ENCODE results near the gene EFCC1. TPM values are rescaled to one million over a fixed set of nuclear protein-coding genes. Genes with fewer than 3 reads are reported as not detected.

EFCC1 gene
- total RNA-seq: 1 to 10 TPM in 3 of 4 donors, under 1 TPM in 1; 0.22 to 2.1 (median 1.9) TPM

- H3K4me3 ChIP-seq: peak within 1 kb of the TSS; percentile 34 to 59 (median 40)
- peaks cover 0 to 48% (median 6%) of the 10 kb centered on the region in 4 donors for H3K4me1 ChIP-seq
- H3K9me3 ChIP-seq: no peaks in the 10 kb centered on the region
- peak within 1 kb of the TSS in 2 of 4 donors; percentile 70 to 74 for H3K27ac ChIP-seq
- TF ChIP-seq EP300 (IDR thresholded peaks at IDR 0.05) (no peak), POLR2A (IDR thresholded peaks at IDR 0.05) (no peak), CTCF (IDR thresholded peaks at IDR 0.05) (no peak)
- 1% methylated on average over 52 to 56 of the region's 74 CpGs for WGBS, 2 donors
- H3K36me3 ChIP-seq: no peaks in the 10 kb centered on the region
- H3K27me3 ChIP-seq: peaks cover 0 to 55% of the 10 kb centered on the region in 2 donors
- DNase-seq (ENCODE audit: low spot score in 2 of 2): peak in 1 of 2 donors; percentile 36
These were observed at the start of gene EFCC1 for GRCh38 chr3:129001101-129001805. TSS of gene EFCC1 (plus strand) at chr3:129001304. CDS start at chr3:129001629, 325 bp downstream.

- Histone ChIP-seq H3K4me1 (no peaks in the 10 kb centered on the region), H3K36me3 (no peaks in the 10 kb centered on the region), H3K4me3 (no peak overlapping the region), H3K27ac (no peak overlapping the region), H3K9me3 (peaks cover 0 to 20% (median 2%) of the 10 kb centered on the region in 4 donors), H3K27me3 (no peaks in the 10 kb centered on the region)
- no peak for TF ChIP-seq EP300 (IDR thresholded peaks at IDR 0.05)
- no peak for TF ChIP-seq POLR2A (IDR thresholded peaks at IDR 0.05)
- TF ChIP-seq CTCF (IDR thresholded peaks at IDR 0.05): no peak
- DNase-seq (ENCODE audit: low spot score in 2 of 2): no peak
- 88 to 91% methylated on average over 2 of the region's 2 CpGs for WGBS, 2 donors
These were observed 44.7 kb upstream of the EFCC1 start for GRCh38 chr3:128956440-128956839.

- 77 to 83% methylated on average over 9 of the region's 9 CpGs for WGBS, 2 donors
- H3K4me1 ChIP-seq: peaks cover 0 to 4% (median 0%) of the 10 kb centered on the region in 4 donors
- DNase-seq (ENCODE audit: low spot score in 2 of 2): no peak
- no peaks in the 10 kb centered on the region for H3K9me3 ChIP-seq
- no peak overlapping the region for H3K27ac ChIP-seq
- H3K27me3 ChIP-seq: no peaks in the 10 kb centered on the region
- no peaks in the 10 kb centered on the region for H3K36me3 ChIP-seq
- TF ChIP-seq POLR2A (IDR thresholded peaks at IDR 0.05): no peak
- H3K4me3 ChIP-seq: no peak overlapping the region
These were observed 35.8 kb upstream of the EFCC1 start for GRCh38 chr3:128965280-128965679.

DNA sequence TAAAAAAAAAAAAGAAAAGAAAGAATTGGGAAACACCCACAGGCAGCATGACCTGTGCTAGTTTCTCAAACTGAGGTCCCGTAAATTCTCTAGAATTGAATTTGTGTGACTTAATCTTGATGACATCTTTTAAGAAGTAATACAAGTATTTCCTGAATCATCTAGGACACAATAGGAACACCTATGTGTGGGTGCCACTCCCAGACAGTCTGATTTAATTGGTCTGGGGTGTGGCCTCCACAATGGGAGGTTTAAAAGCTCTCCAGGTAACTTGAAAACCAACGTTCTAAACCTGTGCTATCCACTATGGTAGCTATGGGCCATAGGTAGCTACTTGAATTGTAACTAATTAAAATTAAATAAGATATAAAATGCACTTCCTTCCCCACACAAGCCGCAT lies 35.3 kb upstream of the EFCC1 start:
- H3K4me3 ChIP-seq: no peak overlapping the region
- 81 to 90% methylated on average over 3 of the region's 3 CpGs for WGBS, 2 donors
- TF ChIP-seq POLR2A (IDR thresholded peaks at IDR 0.05): no peak
- no peak for TF ChIP-seq CTCF (IDR thresholded peaks at IDR 0.05)
- TF ChIP-seq EP300 (IDR thresholded peaks at IDR 0.05): no peak
- H3K27me3 ChIP-seq: no peaks in the 10 kb centered on the region
- peaks cover 0 to 9% (median 0%) of the 10 kb centered on the region in 4 donors for H3K4me1 ChIP-seq
- no peaks in the 10 kb centered on the region for H3K36me3 ChIP-seq
- DNase-seq (ENCODE audit: low spot score in 2 of 2): no peak
- H3K9me3 ChIP-seq: no peaks in the 10 kb centered on the region
- H3K27ac ChIP-seq: no peak overlapping the region

DNA sequence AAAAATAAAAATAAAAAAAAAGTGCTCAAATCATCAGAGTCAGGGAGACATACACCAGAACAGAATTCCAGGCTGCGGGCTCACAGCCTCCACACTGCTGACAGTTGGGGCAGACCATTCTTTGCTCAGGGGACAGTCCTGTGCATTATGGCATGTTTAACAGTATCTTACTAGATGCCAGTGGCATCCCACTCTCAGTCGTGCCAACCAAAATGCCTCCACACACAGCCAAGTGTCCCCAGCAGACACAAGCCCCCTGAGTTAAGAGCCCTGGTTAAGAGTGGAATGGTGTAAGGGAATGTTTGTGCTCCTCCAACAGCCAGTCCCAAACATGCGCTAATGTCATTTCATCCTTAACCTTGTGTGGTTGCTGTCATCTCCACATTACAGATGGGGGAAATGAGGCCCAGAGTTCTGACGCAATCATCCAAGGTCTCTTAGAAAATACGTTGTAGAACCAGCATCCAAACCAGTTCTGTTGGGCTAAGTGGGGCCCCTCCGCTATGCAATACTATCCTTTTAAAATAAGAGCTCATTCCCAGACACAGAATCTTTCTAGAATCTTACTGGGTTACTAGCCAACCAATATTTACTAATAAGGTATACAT lies 33.3 kb upstream of the EFCC1 start:
- WGBS, 2 donors: 77 to 81% methylated on average over 6 of the region's 6 CpGs
- no peak for TF ChIP-seq POLR2A (IDR thresholded peaks at IDR 0.05)
- no peak for TF ChIP-seq CTCF (IDR thresholded peaks at IDR 0.05)
- TF ChIP-seq EP300 (IDR thresholded peaks at IDR 0.05): no peak
- Histone ChIP-seq H3K4me3 (no peak overlapping the region), H3K27ac (no peak overlapping the region), H3K9me3 (no peaks in the 10 kb centered on the region), H3K36me3 (no peaks in the 10 kb centered on the region), H3K27me3 (no peaks in the 10 kb centered on the region), H3K4me1 (peaks cover 0 to 9% (median 0%) of the 10 kb centered on the region in 4 donors)
- DNase-seq (ENCODE audit: low spot score in 2 of 2): no peak

Data from tibial nerve (tissue), 4 donors.